ENCODE data around the gene TLR6.

DNA sequence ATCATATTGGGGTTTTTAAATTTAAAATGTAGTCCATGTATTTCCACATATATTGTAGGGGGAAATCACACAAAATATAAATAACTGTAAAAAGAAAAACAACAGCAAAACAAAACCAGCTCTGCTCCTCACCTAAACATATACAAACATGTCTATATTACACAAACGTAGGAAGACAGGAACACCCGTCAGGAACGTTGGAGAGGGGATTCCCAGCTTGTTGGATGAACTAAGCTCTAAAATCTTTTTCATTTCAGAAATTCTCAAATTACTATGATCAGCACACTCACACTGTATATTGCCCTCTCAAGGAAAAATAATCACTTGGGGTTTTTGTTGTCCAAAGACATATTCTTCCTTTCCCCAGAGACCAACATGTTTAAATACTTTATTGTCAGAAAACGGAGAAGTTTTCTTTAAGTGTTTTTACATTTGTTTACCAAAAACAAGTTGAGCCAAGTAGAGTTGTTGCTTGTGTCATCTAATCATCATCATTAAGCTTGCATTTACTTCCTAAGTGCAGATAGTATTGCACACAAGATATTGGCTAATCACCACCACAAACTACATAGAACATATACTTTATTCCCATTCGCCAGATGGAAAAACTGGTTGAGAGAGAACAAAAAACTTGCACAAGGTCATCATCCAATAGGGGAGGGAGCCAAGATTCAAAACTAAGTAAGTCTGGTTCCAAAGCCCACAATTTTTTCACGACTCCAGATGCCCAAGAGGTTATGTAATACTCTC lies 71.4 kb downstream of the TLR6 start:
- TF ChIP-seq MYC (IDR thresholded peaks at IDR 0.05; ENCODE audit: low read depth, low read length) = no peak
- TF ChIP-seq, protein P1, sequence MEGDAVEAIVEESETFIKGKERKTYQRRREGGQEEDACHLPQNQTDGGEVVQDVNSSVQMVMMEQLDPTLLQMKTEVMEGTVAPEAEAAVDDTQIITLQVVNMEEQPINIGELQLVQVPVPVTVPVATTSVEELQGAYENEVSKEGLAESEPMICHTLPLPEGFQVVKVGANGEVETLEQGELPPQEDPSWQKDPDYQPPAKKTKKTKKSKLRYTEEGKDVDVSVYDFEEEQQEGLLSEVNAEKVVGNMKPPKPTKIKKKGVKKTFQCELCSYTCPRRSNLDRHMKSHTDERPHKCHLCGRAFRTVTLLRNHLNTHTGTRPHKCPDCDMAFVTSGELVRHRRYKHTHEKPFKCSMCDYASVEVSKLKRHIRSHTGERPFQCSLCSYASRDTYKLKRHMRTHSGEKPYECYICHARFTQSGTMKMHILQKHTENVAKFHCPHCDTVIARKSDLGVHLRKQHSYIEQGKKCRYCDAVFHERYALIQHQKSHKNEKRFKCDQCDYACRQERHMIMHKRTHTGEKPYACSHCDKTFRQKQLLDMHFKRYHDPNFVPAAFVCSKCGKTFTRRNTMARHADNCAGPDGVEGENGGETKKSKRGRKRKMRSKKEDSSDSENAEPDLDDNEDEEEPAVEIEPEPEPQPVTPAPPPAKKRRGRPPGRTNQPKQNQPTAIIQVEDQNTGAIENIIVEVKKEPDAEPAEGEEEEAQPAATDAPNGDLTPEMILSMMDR (IDR thresholded peaks at IDR 0.05; ENCODE audit: low read depth, low read length) = no peak
